Jurkat, Clone E6-1 (cell line): ENCODE measurements around the gene ZBTB18.
A peak's percentile ranks its signal among the peaks of the same experiment; 100 is the strongest.

Experiments used
- DNase-seq: peaks from one replicate; pipeline ENCODE4 v3.0.0-alpha.2; 2011; ENCODE audit warnings: low read depth, low spot score
- H3K4me3 ChIP-seq: 2 replicates; pipeline ENCODE4 v1.5.1; 2011; ENCODE audit warnings: mild to moderate bottlenecking, low read length, control low read depth, moderate library complexity

Gene ZBTB18

GRCh38 chr1:244100704-244101453, 49.8 kb downstream of the ZBTB18 start:
- no peak overlapping the region for H3K4me3 ChIP-seq
- peak; percentile 11 for DNase-seq

GRCh38 chr1:244102046-244102445, 51.0 kb downstream of the ZBTB18 start:
- no peak for DNase-seq
- no peak overlapping the region for H3K4me3 ChIP-seq

- DNase-seq = no peak
These were observed 51.4 kb downstream of the ZBTB18 start for GRCh38 chr1:244102468-244102867.

DNA sequence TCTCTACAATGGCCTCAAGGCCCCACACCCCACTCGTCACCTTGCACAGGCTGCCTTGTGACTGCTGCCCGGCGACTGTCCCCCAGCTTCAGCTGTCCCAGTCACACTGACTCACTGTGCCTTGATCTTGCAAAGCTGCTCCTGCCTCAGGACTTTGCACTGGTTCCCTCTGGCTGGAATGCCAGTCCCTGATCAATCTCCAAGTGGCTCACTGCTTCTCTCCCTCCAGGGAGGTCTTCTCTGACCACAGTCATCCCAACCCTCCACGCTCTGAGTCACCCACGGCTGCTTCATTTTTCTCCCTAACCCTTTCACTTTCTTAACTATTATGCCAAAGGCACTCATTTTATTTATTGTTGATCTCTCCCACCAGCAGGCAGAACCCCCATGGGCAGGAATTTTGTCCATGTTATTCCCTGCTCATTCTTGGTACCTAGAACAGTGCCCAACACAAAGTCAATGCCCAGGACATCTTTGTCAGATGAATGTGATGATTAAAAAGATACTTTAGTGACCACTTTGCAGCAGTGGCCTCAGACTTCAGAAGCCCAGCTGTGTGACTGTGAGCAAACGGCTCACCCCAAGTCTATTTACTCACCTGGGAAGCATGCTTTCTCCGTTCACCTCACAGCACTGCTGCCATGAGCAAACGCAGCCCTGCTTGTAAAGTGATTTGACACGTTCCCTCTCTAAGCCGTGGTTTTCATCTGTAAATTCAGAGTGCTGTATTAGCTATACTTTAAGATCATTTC, 53.4 kb downstream of the ZBTB18 start:
- H3K4me3 ChIP-seq = no peak overlapping the region
- no peak for DNase-seq

More at GRCh38 chr1:244102468-244102867, 51.4 kb downstream of the ZBTB18 start:
- H3K4me3 ChIP-seq = no peak overlapping the region

GRCh38 chr1:244106176-244106575, 55.1 kb downstream of the ZBTB18 start:
- DNase-seq = no peak
- no peak overlapping the region for H3K4me3 ChIP-seq
